Lung (tissue), 12 donors: ENCODE measurements around the gene HES5. TPM values are rescaled to one million over a fixed set of nuclear protein-coding genes. Genes with fewer than 3 reads are reported as not detected.

ENCODE experiments used
- ATAC-seq: fragments of 200-7000 bp; cut with Tn5 transposase; one replicate; pipeline ENCODE4 v1.9.1; 2020; ENCODE audit warnings: moderate number of reproducible peaks; ENCODE audit not compliant: insufficient read depth, low FRiP score
- DNase-seq, 3 donors: peaks; one replicate each; pipeline ENCODE4 v3.0.0-alpha.2; 2013 to 2017
- H3K27ac ChIP-seq, 2 donors: one replicate each; pipeline ENCODE4 v1.5.1; 2013; ENCODE audit warnings: mild to moderate bottlenecking in 2 of 2, moderate library complexity in 2 of 2, control low read depth in 1 of 2, inconsistent platforms in 1 of 2, low read depth in 1 of 2, low read length in 1 of 2
- H3K27me3 ChIP-seq, 3 donors: one replicate each; pipeline ENCODE4 v1.5.1; 2013; ENCODE audit warnings: low read length in 2 of 3; ENCODE audit not compliant: control insufficient read depth in 3 of 3, insufficient read depth in 3 of 3
- H3K36me3 ChIP-seq, 4 donors: one replicate each; pipeline ENCODE4 v1.5.1; 2013; ENCODE audit warnings: low read length in 4 of 4, mild to moderate bottlenecking in 1 of 4, moderate library complexity in 1 of 4; ENCODE audit not compliant: control insufficient read depth in 4 of 4, insufficient read depth in 4 of 4
- H3K4me1 ChIP-seq, 5 donors: one replicate each; pipeline ENCODE4 v1.5.1; 2013; ENCODE audit warnings: low read length in 5 of 5, mild to moderate bottlenecking in 2 of 5, moderate library complexity in 1 of 5; ENCODE audit not compliant: control insufficient read depth in 5 of 5, insufficient read depth in 5 of 5
- H3K4me3 ChIP-seq: one replicate; pipeline ENCODE4 v1.5.1; 2013; ENCODE audit warnings: mild to moderate bottlenecking, control low read depth, moderate library complexity
- H3K9ac ChIP-seq, 2 donors: one replicate each; pipeline ENCODE4 v1.5.1; 2013; ENCODE audit warnings: low read length in 2 of 2, control low read depth in 1 of 2; ENCODE audit not compliant: insufficient read depth in 1 of 2
- H3K9me3 ChIP-seq, 4 donors: one replicate each; pipeline ENCODE4 v1.5.1; 2013; ENCODE audit warnings: low read length in 3 of 4, mild to moderate bottlenecking in 1 of 4, moderate library complexity in 1 of 4; ENCODE audit not compliant: control insufficient read depth in 4 of 4, insufficient read depth in 3 of 4
- WGBS, 2 donors: extraction: QIAGEN DNeasy Blood & Tissue Kit; methylation state at CpG; one replicate each; pipeline ENCODE4 v1.1.7; 2013; 5-methylcytosine and 5-hydroxymethylcytosine counted together
- polyA plus RNA-seq, 2 donors: library from polyadenylated mRNA; stranded (reverse); fragments of 200-250 nt; gene quantifications; one replicate each; pipeline ENCODE4 v1.2.1, GENCODE V29; 2013
- total RNA-seq, 2 donors: library from RNA; depleted of rRNA in 1 of 2; stranded (reverse); fragments of >200 nt in 1 of 2; gene quantifications; one replicate each; pipeline ENCODE4 v1.2.1, GENCODE V29; 2014 to 2021
- TF ChIP-seq, protein P1 (sequence below): IDR thresholded peaks from 2 replicates; pipeline ENCODE4 v1.5.1; 2012; ENCODE audit warnings: mild to moderate bottlenecking; ENCODE audit errors: control extremely low read depth, extremely low read depth
- donor health status: control.
- donor health status: control.
- donor health status: Bipolar disorder and iron deficiency.
- donor health status: healthy.
- donor health status: DM: yes; HTN: yes; CAD: no.

The HES5 gene
- total and polyA plus RNA-seq, 4 donors, result 0.16 to 1.00 (median 0.36) TPM

GRCh38 chr1:2538872-2539271, 8.8 kb upstream of the HES5 start:
- no peaks in the 10 kb centered on the region for H3K36me3 ChIP-seq
- no peak for DNase-seq
- WGBS, 2 donors, result 95 to 96% methylated on average over 8 of the region's 8 CpGs
- TF ChIP-seq, protein P1, sequence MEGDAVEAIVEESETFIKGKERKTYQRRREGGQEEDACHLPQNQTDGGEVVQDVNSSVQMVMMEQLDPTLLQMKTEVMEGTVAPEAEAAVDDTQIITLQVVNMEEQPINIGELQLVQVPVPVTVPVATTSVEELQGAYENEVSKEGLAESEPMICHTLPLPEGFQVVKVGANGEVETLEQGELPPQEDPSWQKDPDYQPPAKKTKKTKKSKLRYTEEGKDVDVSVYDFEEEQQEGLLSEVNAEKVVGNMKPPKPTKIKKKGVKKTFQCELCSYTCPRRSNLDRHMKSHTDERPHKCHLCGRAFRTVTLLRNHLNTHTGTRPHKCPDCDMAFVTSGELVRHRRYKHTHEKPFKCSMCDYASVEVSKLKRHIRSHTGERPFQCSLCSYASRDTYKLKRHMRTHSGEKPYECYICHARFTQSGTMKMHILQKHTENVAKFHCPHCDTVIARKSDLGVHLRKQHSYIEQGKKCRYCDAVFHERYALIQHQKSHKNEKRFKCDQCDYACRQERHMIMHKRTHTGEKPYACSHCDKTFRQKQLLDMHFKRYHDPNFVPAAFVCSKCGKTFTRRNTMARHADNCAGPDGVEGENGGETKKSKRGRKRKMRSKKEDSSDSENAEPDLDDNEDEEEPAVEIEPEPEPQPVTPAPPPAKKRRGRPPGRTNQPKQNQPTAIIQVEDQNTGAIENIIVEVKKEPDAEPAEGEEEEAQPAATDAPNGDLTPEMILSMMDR, result no peak
- no peak overlapping the region for H3K27ac ChIP-seq
- H3K4me1 ChIP-seq, result peaks cover 0 to 24% (median 3%) of the 10 kb centered on the region in 5 donors
- no peak overlapping the region for H3K4me3 ChIP-seq
- no peaks in the 10 kb centered on the region for H3K9me3 ChIP-seq
- peaks cover 0 to 25% (median 7%) of the 10 kb centered on the region in 3 donors for H3K27me3 ChIP-seq
- H3K9ac ChIP-seq, result no peak overlapping the region
- ATAC-seq, result no peak

- TF ChIP-seq, protein P1, result no peak
- no peaks in the 10 kb centered on the region for H3K9me3 ChIP-seq
- H3K9ac ChIP-seq, result no peak overlapping the region
- peaks cover 0 to 19% (median 3%) of the 10 kb centered on the region in 5 donors for H3K4me1 ChIP-seq
- WGBS, 2 donors, result 91 to 93% methylated on average over 4 of the region's 4 CpGs
- H3K36me3 ChIP-seq, result no peaks in the 10 kb centered on the region
- ATAC-seq, result no peak
- H3K27ac ChIP-seq, result no peak overlapping the region
- no peak for DNase-seq
- peaks cover 0 to 25% (median 11%) of the 10 kb centered on the region in 3 donors for H3K27me3 ChIP-seq
- no peak overlapping the region for H3K4me3 ChIP-seq
These were observed 8.3 kb upstream of the HES5 start for GRCh38 chr1:2538376-2538775.

- Histone ChIP-seq H3K9me3 (no peaks in the 10 kb centered on the region), H3K27me3 (peaks cover 0 to 27% (median 14%) of the 10 kb centered on the region in 3 donors), H3K4me1 (peaks cover 0 to 13% (median 3%) of the 10 kb centered on the region in 5 donors), H3K27ac (no peak overlapping the region), H3K4me3 (no peak overlapping the region), H3K9ac (no peak overlapping the region), H3K36me3 (no peaks in the 10 kb centered on the region)
- TF ChIP-seq, protein P1, result no peak
- no peak for DNase-seq
- no peak for ATAC-seq
- 81 to 83% methylated on average over 9 of the region's 9 CpGs for WGBS, 2 donors
These were observed 7.7 kb upstream of the HES5 start for GRCh38 chr1:2537784-2538115.

DNA sequence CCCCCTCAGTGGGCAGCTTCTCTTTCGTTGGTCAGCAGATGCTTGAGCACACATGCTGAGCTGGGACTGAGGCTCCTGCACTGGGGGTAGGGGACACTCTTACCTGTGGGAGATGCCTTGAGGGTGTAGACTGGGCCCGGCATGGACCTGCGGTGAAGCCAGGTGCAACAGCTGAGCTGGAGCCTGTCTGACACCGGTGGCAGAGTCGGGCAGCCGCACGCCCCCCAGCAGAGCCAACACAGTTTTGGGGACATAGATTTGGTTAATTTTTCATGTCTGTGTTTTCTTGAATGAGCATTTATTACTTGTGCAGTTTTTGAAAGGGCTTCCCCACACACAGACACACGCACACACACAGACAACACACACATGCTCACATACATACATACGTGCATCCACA, 5.9 kb upstream of the HES5 start:
- H3K36me3 ChIP-seq, result no peaks in the 10 kb centered on the region
- 88 to 90% methylated on average over 9 of the region's 9 CpGs for WGBS, 2 donors
- H3K9me3 ChIP-seq, result no peaks in the 10 kb centered on the region
- no peak for ATAC-seq
- H3K9ac ChIP-seq, result no peak overlapping the region
- peaks cover 0 to 13% (median 6%) of the 10 kb centered on the region in 5 donors for H3K4me1 ChIP-seq
- no peak for DNase-seq
- TF ChIP-seq, protein P1, result no peak
- peaks cover 0 to 43% (median 24%) of the 10 kb centered on the region in 3 donors for H3K27me3 ChIP-seq
- peak overlapping the region in 1 of 2 donors; percentile 4 for H3K27ac ChIP-seq
- no peak overlapping the region for H3K4me3 ChIP-seq
